Keratinocyte (primary cell): Measurements from ENCODE around the gene MCRS1.

Experiments used
- EZH2 ChIP-seq: IDR thresholded peaks from one replicate; pipeline ENCODE4 v1.6.1; 2012; ENCODE audit warnings: inconsistent platforms, mild to moderate bottlenecking, low read length, moderate library complexity
- TF ChIP-seq, protein P1 (sequence below), 3 experiments: IDR thresholded peaks in 1 of 3; conservative IDR thresholded peaks in 1 of 3; optimal IDR thresholded peaks in 1 of 3; 2 replicates in 2 of 3; 3 replicates in 1 of 3; pipeline versions ENCODE3 to v1.5.1; 2011; ENCODE audit warnings: low read length in 3 of 3, mild to moderate bottlenecking in 3 of 3, moderate library complexity in 2 of 3, control low read depth in 1 of 3, inconsistent platforms in 1 of 3; ENCODE audit not compliant: insufficient read depth in 2 of 3; ENCODE audit errors: extremely low read depth in 1 of 3

DNA sequence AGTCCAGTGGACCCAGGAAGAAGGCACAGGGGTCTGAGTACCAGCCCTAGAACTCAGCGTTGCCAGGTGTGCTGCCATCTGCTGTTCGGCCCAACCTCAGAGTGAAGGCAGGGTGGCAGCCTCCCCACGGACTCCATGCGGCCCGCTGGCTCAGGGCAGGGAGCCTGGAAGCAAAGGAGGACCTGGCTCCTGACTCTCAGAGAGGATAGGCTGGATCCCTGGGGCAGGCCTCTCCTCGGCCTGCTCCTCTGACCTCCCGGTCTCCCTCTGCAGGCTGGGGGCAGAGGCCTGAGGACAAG is 10.1 kb downstream of the MCRS1 start:
- TF ChIP-seq, protein P1, sequence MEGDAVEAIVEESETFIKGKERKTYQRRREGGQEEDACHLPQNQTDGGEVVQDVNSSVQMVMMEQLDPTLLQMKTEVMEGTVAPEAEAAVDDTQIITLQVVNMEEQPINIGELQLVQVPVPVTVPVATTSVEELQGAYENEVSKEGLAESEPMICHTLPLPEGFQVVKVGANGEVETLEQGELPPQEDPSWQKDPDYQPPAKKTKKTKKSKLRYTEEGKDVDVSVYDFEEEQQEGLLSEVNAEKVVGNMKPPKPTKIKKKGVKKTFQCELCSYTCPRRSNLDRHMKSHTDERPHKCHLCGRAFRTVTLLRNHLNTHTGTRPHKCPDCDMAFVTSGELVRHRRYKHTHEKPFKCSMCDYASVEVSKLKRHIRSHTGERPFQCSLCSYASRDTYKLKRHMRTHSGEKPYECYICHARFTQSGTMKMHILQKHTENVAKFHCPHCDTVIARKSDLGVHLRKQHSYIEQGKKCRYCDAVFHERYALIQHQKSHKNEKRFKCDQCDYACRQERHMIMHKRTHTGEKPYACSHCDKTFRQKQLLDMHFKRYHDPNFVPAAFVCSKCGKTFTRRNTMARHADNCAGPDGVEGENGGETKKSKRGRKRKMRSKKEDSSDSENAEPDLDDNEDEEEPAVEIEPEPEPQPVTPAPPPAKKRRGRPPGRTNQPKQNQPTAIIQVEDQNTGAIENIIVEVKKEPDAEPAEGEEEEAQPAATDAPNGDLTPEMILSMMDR (optimal IDR thresholded peaks at IDR 0.05 in 1 of 3, IDR thresholded peaks at IDR 0.05 in 1 of 3, conservative IDR thresholded peaks at IDR 0.05 in 1 of 3; ENCODE audit: extremely low read depth in 1 of 3, insufficient read depth in 2 of 3, low read length in 3 of 3), result peak; percentile 24 to 73 (median 54)
- TF ChIP-seq EZH2, result no peak
